Mesenchymal stem cell (in vitro differentiated cells and primary cell): ENCODE results near the gene POLD2.
A peak's percentile ranks its signal among the peaks of the same experiment; 100 is the strongest.

Experiments
- DNase-seq: peaks from one replicate; pipeline ENCODE4 v3.0.0-alpha.2; 2013
- H2AFZ ChIP-seq: one replicate; pipeline ENCODE4 v1.6.1; 2013; ENCODE audit warnings: low read depth, mild to moderate bottlenecking, control low read depth, inconsistent platforms, low read length, moderate library complexity
- H2AK5ac ChIP-seq: 2 replicates; pipeline ENCODE4 v1.6.1; 2013; ENCODE audit warnings: low read length, moderate library complexity, mild to moderate bottlenecking, inconsistent platforms; ENCODE audit not compliant: severe bottlenecking
- H2BK120ac ChIP-seq: one replicate; pipeline ENCODE4 v1.6.1; 2013; ENCODE audit warnings: low read depth, mild to moderate bottlenecking, inconsistent platforms, low read length, moderate library complexity
- H2BK12ac ChIP-seq, 2 experiments: one replicate each; pipeline ENCODE4 v1.6.1; 2013; ENCODE audit warnings: inconsistent platforms in 2 of 2, low read length in 2 of 2, mild to moderate bottlenecking in 2 of 2, moderate library complexity in 2 of 2, control low read depth in 1 of 2
- H2BK15ac ChIP-seq: one replicate; pipeline ENCODE4 v1.6.1; 2013; ENCODE audit warnings: mild to moderate bottlenecking, low read depth, inconsistent platforms; ENCODE audit not compliant: poor library complexity, severe bottlenecking
- H2BK5ac ChIP-seq: 2 replicates; pipeline ENCODE4 v1.6.1; 2013; ENCODE audit warnings: low read depth, mild to moderate bottlenecking, low read length, control low read depth, inconsistent platforms; ENCODE audit not compliant: poor library complexity, severe bottlenecking
- H3K14ac ChIP-seq, 2 experiments: one replicate each; pipeline ENCODE4 v1.6.1; 2013; ENCODE audit warnings: inconsistent platforms in 2 of 2, low read length in 2 of 2, control low read depth in 1 of 2, mild to moderate bottlenecking in 1 of 2, moderate library complexity in 1 of 2
- H3K18ac ChIP-seq, 2 experiments: one replicate each; pipeline ENCODE4 v1.6.1; 2013; ENCODE audit warnings: inconsistent platforms in 2 of 2, low read length in 2 of 2, control low read depth in 1 of 2, low read depth in 1 of 2, mild to moderate bottlenecking in 1 of 2
- H3K23ac ChIP-seq, 2 experiments: one replicate each; pipeline ENCODE4 v1.6.1; 2013; ENCODE audit warnings: inconsistent platforms in 2 of 2, low read length in 2 of 2, mild to moderate bottlenecking in 2 of 2, moderate library complexity in 2 of 2, control low read depth in 1 of 2
- H3K27ac ChIP-seq: 2 replicates; pipeline ENCODE4 v1.5.1; 2013; ENCODE audit warnings: mild to moderate bottlenecking, moderate library complexity, low read length, control low read depth, inconsistent platforms; ENCODE audit not compliant: poor library complexity, severe bottlenecking
- H3K27me3 ChIP-seq, 2 experiments: 2 replicates each; pipeline versions ENCODE4 v1.6.1 to v1.7.0; 2013; ENCODE audit warnings: low read length in 2 of 2, mild to moderate bottlenecking in 2 of 2, moderate library complexity in 2 of 2, control low read depth in 1 of 2, inconsistent platforms in 1 of 2; ENCODE audit not compliant: control insufficient read depth in 1 of 2, insufficient read depth in 1 of 2
- H3K36me3 ChIP-seq, 2 experiments: 2 replicates each; pipeline versions ENCODE4 v1.6.1 to v1.7.0; 2013; ENCODE audit warnings: low read length in 2 of 2, control low read depth in 1 of 2, inconsistent platforms in 1 of 2, low read depth in 1 of 2, mild to moderate bottlenecking in 1 of 2; ENCODE audit not compliant: insufficient read depth in 2 of 2, control insufficient read depth in 1 of 2
- H3K4ac ChIP-seq, 2 experiments: one replicate each; pipeline ENCODE4 v1.6.1; 2013; ENCODE audit warnings: inconsistent platforms in 2 of 2, low read length in 2 of 2, mild to moderate bottlenecking in 2 of 2, moderate library complexity in 2 of 2, control low read depth in 1 of 2, low read depth in 1 of 2
- H3K4me1 ChIP-seq: 2 replicates; pipeline ENCODE4 v1.6.1; 2013; ENCODE audit warnings: low read depth, low read length, control low read depth; ENCODE audit not compliant: control insufficient read depth, insufficient read depth
- H3K4me2 ChIP-seq: 2 replicates; pipeline ENCODE4 v1.6.1; 2013; ENCODE audit warnings: low read length, mild to moderate bottlenecking, inconsistent platforms; ENCODE audit not compliant: poor library complexity, severe bottlenecking
- H3K4me3 ChIP-seq, 2 experiments: 2 replicates each; pipeline versions ENCODE4 v1.5.1 to v1.7.0; 2013; ENCODE audit warnings: low read length in 2 of 2, mild to moderate bottlenecking in 2 of 2, control low read depth in 1 of 2, low read depth in 1 of 2; ENCODE audit not compliant: insufficient read depth in 1 of 2
- H3K79me1 ChIP-seq: replicated peaks from 2 replicates; pipeline ENCODE4 v1.6.1; 2013; ENCODE audit warnings: mild to moderate bottlenecking, control low read depth, low read length, inconsistent platforms; ENCODE audit not compliant: poor library complexity, severe bottlenecking
- H3K9ac ChIP-seq: 2 replicates; pipeline ENCODE4 v1.7.0; 2013; ENCODE audit warnings: mild to moderate bottlenecking, low read length, moderate library complexity
- H3K9me3 ChIP-seq: 2 replicates; pipeline ENCODE4 v1.7.0; 2013; ENCODE audit warnings: mild to moderate bottlenecking, low read length; ENCODE audit not compliant: control insufficient read depth
- H4K8ac ChIP-seq: one replicate; pipeline ENCODE4 v1.6.1; 2013; ENCODE audit warnings: inconsistent platforms, mild to moderate bottlenecking, low read length, moderate library complexity
- H4K91ac ChIP-seq: one replicate; pipeline ENCODE4 v1.6.1; 2013; ENCODE audit warnings: mild to moderate bottlenecking, low read length, inconsistent platforms
- WGBS: methylation state at CpG from one replicate; pipeline ENCODE4 v1.1.7; 2013; ENCODE audit warnings: mixed read lengths; 5-methylcytosine and 5-hydroxymethylcytosine counted together

The POLD2 gene

GRCh38 chr7:44076101-44076895 lies 47.0 kb downstream of the POLD2 start:
- H3K18ac ChIP-seq, result no peak overlapping the region
- peaks cover 38% of the 10 kb centered on the region for H3K79me1 ChIP-seq
- H2BK15ac ChIP-seq, result no peak overlapping the region
- no peak overlapping the region for H3K4me2 ChIP-seq
- H3K4me3 ChIP-seq, result no peak overlapping the region
- H2AK5ac ChIP-seq, result no peak overlapping the region
- H2BK5ac ChIP-seq, result no peak overlapping the region
- no peak overlapping the region for H3K23ac ChIP-seq
- H3K27me3 ChIP-seq, result no peaks in the 10 kb centered on the region
- no peak overlapping the region for H3K27ac ChIP-seq
- H3K4me1 ChIP-seq, result peaks cover 44% of the 10 kb centered on the region
- no peak for DNase-seq
- WGBS, result 98% methylated on average over 20 of the region's 20 CpGs
- H2BK12ac ChIP-seq, result no peak overlapping the region
- H4K91ac ChIP-seq, result no peak overlapping the region
- H2BK120ac ChIP-seq, result no peak overlapping the region
- no peak overlapping the region for H3K4ac ChIP-seq
- no peak overlapping the region for H4K8ac ChIP-seq
- H3K14ac ChIP-seq, result no peak overlapping the region
- H3K9ac ChIP-seq, result no peak overlapping the region
- no peak overlapping the region for H2AFZ ChIP-seq
- H3K9me3 ChIP-seq, result no peaks in the 10 kb centered on the region
- H3K36me3 ChIP-seq, result peaks cover 82 to 89% of the 10 kb centered on the region in 2 experiments

GRCh38 chr7:44075296-44076075 lies 47.9 kb downstream of the POLD2 start:
- no peaks in the 10 kb centered on the region for H3K27me3 ChIP-seq
- H3K9me3 ChIP-seq, result no peaks in the 10 kb centered on the region
- 88% methylated on average over 17 of the region's 17 CpGs for WGBS
- no peak for DNase-seq
- no peak overlapping the region for H3K4me3 ChIP-seq
- H3K9ac ChIP-seq, result no peak overlapping the region
- H3K4me1 ChIP-seq, result peaks cover 38% of the 10 kb centered on the region
- no peak overlapping the region for H2AK5ac ChIP-seq
- H3K14ac ChIP-seq, result no peak overlapping the region
- H2BK15ac ChIP-seq, result no peak overlapping the region
- no peak overlapping the region for H3K27ac ChIP-seq
- no peak overlapping the region for H3K18ac ChIP-seq
- H2BK5ac ChIP-seq, result no peak overlapping the region
- H2BK12ac ChIP-seq, result no peak overlapping the region
- no peak overlapping the region for H4K8ac ChIP-seq
- H3K4me2 ChIP-seq, result no peak overlapping the region
- no peak overlapping the region for H2AFZ ChIP-seq
- no peak overlapping the region for H3K4ac ChIP-seq
- H2BK120ac ChIP-seq, result no peak overlapping the region
- peaks cover 32% of the 10 kb centered on the region for H3K79me1 ChIP-seq
- no peak overlapping the region for H3K23ac ChIP-seq
- H3K36me3 ChIP-seq, result peaks cover 76 to 83% of the 10 kb centered on the region in 2 experiments
- H4K91ac ChIP-seq, result no peak overlapping the region

- H2BK12ac ChIP-seq, result no peak overlapping the region
- H3K4me1 ChIP-seq, result peaks cover 26% of the 10 kb centered on the region
- H3K9me3 ChIP-seq, result no peaks in the 10 kb centered on the region
- no peak overlapping the region for H3K4me3 ChIP-seq
- no peaks in the 10 kb centered on the region for H3K27me3 ChIP-seq
- H3K4me2 ChIP-seq, result no peak overlapping the region
- no peak overlapping the region for H3K9ac ChIP-seq
- H4K91ac ChIP-seq, result no peak overlapping the region
- H3K79me1 ChIP-seq, result peaks cover 22% of the 10 kb centered on the region
- peaks cover 64 to 71% of the 10 kb centered on the region in 2 experiments for H3K36me3 ChIP-seq
- no peak overlapping the region for H2BK15ac ChIP-seq
- H3K18ac ChIP-seq, result no peak overlapping the region
- no peak overlapping the region for H3K23ac ChIP-seq
- H2BK120ac ChIP-seq, result no peak overlapping the region
- no peak overlapping the region for H2BK5ac ChIP-seq
- WGBS, result 97% methylated on average over 9 of the region's 13 CpGs
- H3K27ac ChIP-seq, result no peak overlapping the region
- no peak overlapping the region for H3K14ac ChIP-seq
- H2AK5ac ChIP-seq, result no peak overlapping the region
- no peak overlapping the region for H4K8ac ChIP-seq
- DNase-seq, result no peak
- no peak overlapping the region for H3K4ac ChIP-seq
- no peak overlapping the region for H2AFZ ChIP-seq
Observed at GRCh38 chr7:44074349-44074695, 49.0 kb downstream of the POLD2 start.

- H2BK12ac ChIP-seq, result no peak overlapping the region
- H4K8ac ChIP-seq, result no peak overlapping the region
- no peak overlapping the region for H3K27ac ChIP-seq
- H3K36me3 ChIP-seq, result peaks cover 60 to 66% of the 10 kb centered on the region in 2 experiments
- no peak overlapping the region for H2BK15ac ChIP-seq
- WGBS, result 87% methylated on average over 24 of the region's 26 CpGs
- peak overlapping the region; percentile 48 for H4K91ac ChIP-seq
- H3K4ac ChIP-seq, result no peak overlapping the region
- no peak overlapping the region for H3K9ac ChIP-seq
- H3K4me2 ChIP-seq, result no peak overlapping the region
- H3K27me3 ChIP-seq, result no peaks in the 10 kb centered on the region
- H2AK5ac ChIP-seq, result peak overlapping the region; percentile 41
- H3K14ac ChIP-seq, result no peak overlapping the region
- peaks cover 21% of the 10 kb centered on the region for H3K79me1 ChIP-seq
- H3K9me3 ChIP-seq, result no peaks in the 10 kb centered on the region
- no peak overlapping the region for H3K4me3 ChIP-seq
- H3K18ac ChIP-seq, result no peak overlapping the region
- peaks cover 24% of the 10 kb centered on the region for H3K4me1 ChIP-seq
- no peak for DNase-seq
- no peak overlapping the region for H2BK5ac ChIP-seq
- H2BK120ac ChIP-seq, result no peak overlapping the region
- no peak overlapping the region for H3K23ac ChIP-seq
- H2AFZ ChIP-seq, result no peak overlapping the region
Observed at GRCh38 chr7:44073664-44074348, 49.5 kb downstream of the POLD2 start.
